GM12878 (cell line): Measurements from ENCODE around the gene DNAJC9. TPM values are rescaled to one million over a fixed set of nuclear protein-coding genes. Genes with fewer than 3 reads are reported as not detected.

Experiments
- ATAC-seq: fragments of 200-7000 bp; cut with Tn5 transposase; 3 replicates; pipeline ENCODE4 v1.9.1; 2020; ENCODE audit warnings: mild to moderate bottlenecking, moderate library complexity
- BruUV-seq: library from RNA; stranded (reverse); fragments of 400-500 nt; replicated peaks from 2 replicates; lab custom pipeline; 2021; lab: Mats Ljungman, UMichigan
- CTCF ChIA-PET: fragments of 300-600 bp; sonication (Branson Sonifier 250); formaldehyde crosslinking; extraction: SDS; loops from one replicate; lab custom pipeline; 2021; ENCODE audit warnings: inconsistent platforms; lab: Yijun Ruan, JAX
- POLR2A ChIA-PET: fragments of 350-600 bp; formaldehyde crosslinking; extraction: SDS; loops from one replicate; lab custom pipeline; 2021; ENCODE audit warnings: inconsistent platforms; lab: Charles Lee
- RAD21 ChIA-PET: fragments of 300-600 bp; sonication (Branson Sonifier 250); formaldehyde crosslinking; loops from one replicate; lab custom pipeline; 2023; ENCODE audit warnings: antibody characterized with exemption; ENCODE audit not compliant: unreplicated experiment; lab: Charles Lee
- SMC1A ChIA-PET: fragments of 300-600 bp; sonication (Branson Sonifier 250); formaldehyde crosslinking; loops from one replicate; lab custom pipeline; 2023; ENCODE audit not compliant: unreplicated experiment, uncharacterized antibody; lab: Charles Lee
- DNase-seq: peaks from one replicate; pipeline ENCODE4 v3.0.0-alpha.2; 2011; ENCODE audit warnings: low read depth, low spot score
- FAIRE-seq: peaks from 3 replicates; lab custom pipeline; 2011; peaks lifted over from hg19 to GRCh38; lab: Jason Lieb, UNC
- H2AFZ ChIP-seq: 2 replicates; pipeline ENCODE4 v1.6.0; 2011; ENCODE audit warnings: low read depth, low read length, control low read depth; ENCODE audit not compliant: control insufficient read depth
- H3K27ac ChIP-seq: 2 replicates; pipeline ENCODE4 v1.5.1; 2011; ENCODE audit warnings: control low read depth; ENCODE audit not compliant: control insufficient read depth, insufficient read depth
- H3K27me3 ChIP-seq, 2 experiments: replicated peaks in 1 of 2; 2 replicates each; pipeline versions ENCODE4 v1.6.0 to v1.6.1; 2011; ENCODE audit warnings: low read length in 1 of 2; ENCODE audit not compliant: control insufficient read depth in 2 of 2, insufficient read depth in 2 of 2
- H3K36me3 ChIP-seq, 2 experiments: 2 replicates each; pipeline ENCODE4 v1.5.1; 2011; ENCODE audit warnings: low read length in 1 of 2; ENCODE audit not compliant: control insufficient read depth in 2 of 2, insufficient read depth in 2 of 2
- H3K4me1 ChIP-seq: 2 replicates; pipeline ENCODE4 v1.6.1; 2011; ENCODE audit warnings: mild to moderate bottlenecking, low read length, moderate library complexity, mixed read lengths; ENCODE audit not compliant: control insufficient read depth, insufficient read depth
- H3K4me2 ChIP-seq: 2 replicates; pipeline ENCODE4 v1.6.0; 2011; ENCODE audit warnings: control low read depth; ENCODE audit not compliant: control insufficient read depth, insufficient read depth
- H3K4me3 ChIP-seq: fragments of 200-600 bp; sonication (generic); 2 replicates; pipeline ENCODE4 v1.5.1; 2016
- H3K79me2 ChIP-seq: 2 replicates; pipeline ENCODE4 v1.6.0; 2011; ENCODE audit warnings: low read length; ENCODE audit not compliant: control insufficient read depth, insufficient read depth
- H3K9ac ChIP-seq: 2 replicates; pipeline ENCODE4 v1.8.0; 2011; ENCODE audit warnings: low read length, control low read depth, mixed read lengths; ENCODE audit not compliant: control insufficient read depth, insufficient read depth
- H3K9me3 ChIP-seq: replicated peaks from 3 replicates; pipeline ENCODE4 v1.5.1; 2011; ENCODE audit warnings: mild to moderate bottlenecking, low read length; ENCODE audit not compliant: control insufficient read depth, insufficient read depth
- H4K20me1 ChIP-seq: 2 replicates; pipeline ENCODE4 v1.6.0; 2011; ENCODE audit not compliant: control insufficient read depth, insufficient read depth
- ATF3 ChIP-seq: IDR thresholded peaks from 2 replicates; pipeline ENCODE4 v1.6.1; 2011; ENCODE audit warnings: low read depth, mild to moderate bottlenecking, low read length, moderate library complexity, borderline replicate concordance; ENCODE audit errors: extremely low read depth
- BCL11A ChIP-seq: IDR thresholded peaks from 2 replicates; pipeline ENCODE4 v1.6.1; 2011; ENCODE audit warnings: low read depth, low read length
- ETV6 ChIP-seq, 2 experiments: fragments of 450-650 bp in 1 of 2; IDR thresholded peaks in 1 of 2; conservative IDR thresholded peaks in 1 of 2; 2 replicates each; pipeline ENCODE4 v1.6.1; 2014; ENCODE audit warnings: antibody characterized with exemption in 1 of 2, borderline replicate concordance in 1 of 2, low read depth in 1 of 2, mild to moderate bottlenecking in 1 of 2, moderate library complexity in 1 of 2
- NFIC ChIP-seq: IDR thresholded peaks from 2 replicates; pipeline ENCODE4 v1.6.1; 2012; ENCODE audit warnings: low read depth, mild to moderate bottlenecking, inconsistent platforms, low read length, moderate library complexity
- POLR2AphosphoS5 ChIP-seq: IDR thresholded peaks from 2 replicates; pipeline ENCODE4 v1.6.1; 2011; ENCODE audit warnings: mild to moderate bottlenecking, low read length, inconsistent platforms
- SIX5 ChIP-seq: IDR thresholded peaks from 2 replicates; pipeline ENCODE4 v1.6.1; 2011; ENCODE audit warnings: mild to moderate bottlenecking, low read depth, low read length, moderate library complexity; ENCODE audit not compliant: severe bottlenecking
- WGBS: methylation state at CpG from one replicate; pipeline ENCODE4 v1.1.6; 2016; ENCODE audit warnings: low lambda C conversion rate; ENCODE audit not compliant: insufficient replicate concordance, insufficient coverage; ENCODE audit errors: missing lambda C conversion rate; 5-methylcytosine and 5-hydroxymethylcytosine counted together
- in situ Hi-C: fragments of 300-500 bp; cut with MboI; formaldehyde crosslinking; loops from 9 replicates; pipeline ENCODE4 v1.14.3; 2018; ENCODE audit warnings: mixed read lengths
- intact Hi-C: fragments of 100-400 bp; cut with micrococcal nuclease; formaldehyde crosslinking; loops from one replicate; pipeline ENCODE4 v1.14.2; 2022; ENCODE audit not compliant: unreplicated experiment
- polyA plus RNA-seq, 11 experiments: library from polyadenylated mRNA; depleted of rRNA in 4 of 11; unstranded in 6 of 11; stranded (reverse) in 5 of 11; fragments of >200 nt; fragmentation: Nextera tagmentation in 4 of 11; fragmentation: Illumina TruSeq in 1 of 11; extraction: Ambion mirVana in 4 of 11; extraction: Trizol in 1 of 11; gene quantifications; 1 replicate in 1 of 11; 2 replicates in 10 of 11; pipeline versions ENCODE4 v1.2.1 to v1.2.3, GENCODE V29; 2011 to 2016; ENCODE audit warnings: inconsistent platforms in 2 of 11, missing spikeins in 2 of 11, low read depth in 1 of 11
- total RNA-seq, 4 experiments: library from RNA; depleted of rRNA in 3 of 4; stranded (reverse); fragments of >200 nt in 3 of 4; fragmentation: Illumina TruSeq in 1 of 4; extraction: Trizol in 1 of 4; gene quantifications; 2 replicates each; pipeline versions ENCODE4 v1.2.1 to v1.2.3, GENCODE V29; 2013 to 2021

Gene DNAJC9
- total and polyA plus RNA-seq, 10 of the 15 experiments (the other 5 are each of a cell fraction or from before 2014, with no cell fraction given) = 15.0 to 72.9 (median 41.8) TPM

- no peak for TF ChIP-seq ETV6 (conservative IDR thresholded peaks at IDR 0.05 in 1 of 2, IDR thresholded peaks at IDR 0.05 in 1 of 2; ENCODE audit: borderline replicate concordance in 1 of 2, low read depth in 1 of 2)
- TF ChIP-seq ATF3 = no peak
- TF ChIP-seq NFIC = no peak
- no peak for TF ChIP-seq SIX5
These were observed 7.1 kb downstream of the DNAJC9 start (continued) for GRCh38 chr10:73239908-73240307.

- RAD21 ChIA-PET = no interaction called here
- in situ Hi-C loops = no loop called here
- no peak for FAIRE-seq
- DNase-seq = no peak
- Histone ChIP-seq H2AFZ (no peak overlapping the region), H3K4me1 (no peaks in the 10 kb centered on the region), H3K27me3 (no peaks in the 10 kb centered on the region), H3K27ac (no peak overlapping the region), H3K4me2 (no peak overlapping the region), H3K9ac (no peak overlapping the region), H3K79me2 (peaks cover 11% of the 10 kb centered on the region), H3K36me3 (peaks cover 1 to 24% of the 10 kb centered on the region in 2 experiments), H3K4me3 (no peak overlapping the region), H3K9me3 (no peaks in the 10 kb centered on the region), H4K20me1 (no peaks in the 10 kb centered on the region)
- SMC1A ChIA-PET = no interaction called here
- CTCF ChIA-PET = no interaction called here
- intact Hi-C loops = no loop called here
- TF ChIP-seq BCL11A = no peak
- TF ChIP-seq POLR2AphosphoS5 = 0 out of 2 replicates have a peak, but pooled peaks have one; percentile 28
- no TSS peak for BruUV-seq
- POLR2A ChIA-PET = interaction anchor here (0.7 kb wide), 1 partner anchor 41 kb away, joined by 3 read pairs; no protein-coding TSS in a partner anchor
- 92% methylated on average over 5 of the region's 5 CpGs for WGBS
- ATAC-seq = no peak
These were observed 8.0 kb downstream of the DNAJC9 start for GRCh38 chr10:73238990-73239566.
